ENCODE results near the gene SEC61G. TPM values are rescaled to one million over a fixed set of nuclear protein-coding genes. Genes with fewer than 3 reads are reported as not detected.

Gene SEC61G
- polyA plus RNA-seq (2013, experiment 1 of 4): 178 TPM
- polyA plus RNA-seq (2013, experiment 2 of 4): 200 TPM
- 175 TPM for polyA plus RNA-seq (2013, experiment 3 of 4)
- 191 TPM for polyA plus RNA-seq (2013, experiment 4 of 4)

GRCh38 chr7:54758702-54759592 lies at the start of gene SEC61G:
TSS of gene SEC61G (minus strand) at chr7:54759211. CDS start at chr7:54757588, 1,623 bp downstream.
- H3K9me3 ChIP-seq (ENCODE audit: control insufficient read depth, low read length): no peaks in the 10 kb centered on the region
- H3K27me3 ChIP-seq (ENCODE audit: control insufficient read depth, insufficient read depth, low read length, poor library complexity, severe bottlenecking): no peaks in the 10 kb centered on the region
- 0% methylated on average over 71 to 72 of the region's 72 CpGs for WGBS, 2 experiments
- no peaks in the 10 kb centered on the region for H3K36me3 ChIP-seq (ENCODE audit: control insufficient read depth, insufficient read depth, low read length)
- H3K4me3 ChIP-seq (ENCODE audit: insufficient read depth, low read depth, low read length): peak within 1 kb of the TSS; percentile 94
- no peak within 1 kb of the TSS for H3K27ac ChIP-seq (ENCODE audit: insufficient read depth, low read depth, low read length, poor library complexity, severe bottlenecking)
- peaks cover 7% of the 10 kb centered on the region for H3K4me1 ChIP-seq (ENCODE audit: control insufficient read depth, insufficient read depth, low read length)

DNA sequence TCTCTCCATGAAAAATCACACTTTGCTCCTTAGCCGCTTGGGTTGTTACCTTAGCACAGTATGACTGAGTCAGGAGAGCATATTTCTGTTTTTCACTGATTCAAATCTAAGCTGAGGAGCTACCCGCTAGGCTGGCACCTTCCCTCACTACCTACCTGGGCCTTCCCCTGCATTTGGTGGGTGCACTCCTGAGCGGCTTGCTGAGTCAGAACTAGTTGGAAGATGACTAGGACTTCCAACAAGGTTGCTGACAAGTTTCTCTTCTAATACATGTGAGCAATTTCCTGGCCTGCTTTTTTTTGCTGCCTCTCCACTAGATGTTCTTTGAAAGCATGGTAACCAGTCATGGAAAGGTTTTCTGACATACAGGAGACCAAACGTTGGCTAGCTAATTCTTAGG lies 43.8 kb upstream of the SEC61G start:
- WGBS, 2 experiments: 92 to 93% methylated on average over 3 of the region's 4 CpGs
- Histone ChIP-seq H3K27ac (ENCODE audit: insufficient read depth, low read depth, low read length, poor library complexity, severe bottlenecking) (no peak overlapping the region), H3K27me3 (ENCODE audit: control insufficient read depth, insufficient read depth, low read length, poor library complexity, severe bottlenecking) (no peaks in the 10 kb centered on the region), H3K9me3 (ENCODE audit: control insufficient read depth, low read length) (no peaks in the 10 kb centered on the region), H3K4me1 (ENCODE audit: control insufficient read depth, insufficient read depth, low read length) (no peaks in the 10 kb centered on the region), H3K36me3 (ENCODE audit: control insufficient read depth, insufficient read depth, low read length) (no peaks in the 10 kb centered on the region), H3K4me3 (ENCODE audit: insufficient read depth, low read depth, low read length) (no peak overlapping the region)

GRCh38 chr7:54802114-54802513 lies 43.1 kb upstream of the SEC61G start:
- H3K4me3 ChIP-seq (ENCODE audit: insufficient read depth, low read depth, low read length): no peak overlapping the region
- WGBS, 2 experiments: 94 to 95% methylated on average over 11 of the region's 11 CpGs
- no peaks in the 10 kb centered on the region for H3K9me3 ChIP-seq (ENCODE audit: control insufficient read depth, low read length)
- no peaks in the 10 kb centered on the region for H3K27me3 ChIP-seq (ENCODE audit: control insufficient read depth, insufficient read depth, low read length, poor library complexity, severe bottlenecking)
- H3K27ac ChIP-seq (ENCODE audit: insufficient read depth, low read depth, low read length, poor library complexity, severe bottlenecking): no peak overlapping the region
- H3K4me1 ChIP-seq (ENCODE audit: control insufficient read depth, insufficient read depth, low read length): no peaks in the 10 kb centered on the region
- H3K36me3 ChIP-seq (ENCODE audit: control insufficient read depth, insufficient read depth, low read length): no peaks in the 10 kb centered on the region

DNA sequence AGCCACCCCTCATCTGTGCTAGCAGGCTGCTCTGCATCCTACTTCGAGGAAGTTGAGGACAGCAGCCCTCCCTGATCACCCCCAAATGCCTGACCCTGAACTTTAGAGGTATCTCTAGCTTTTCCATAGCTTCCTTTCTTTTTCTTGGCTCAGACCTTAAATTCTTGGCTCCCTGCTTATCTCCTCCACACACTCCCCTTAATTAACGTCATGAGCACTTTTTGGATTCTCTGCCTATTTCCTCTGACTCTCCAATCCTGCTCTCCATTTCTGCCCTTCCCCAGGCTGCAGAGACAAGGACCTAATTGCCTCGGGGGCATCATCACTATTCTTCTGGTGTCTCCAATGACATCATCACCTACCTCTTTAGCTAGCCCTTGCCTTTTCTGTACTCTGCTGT lies 40.8 kb upstream of the SEC61G start:
- Histone ChIP-seq H3K9me3 (ENCODE audit: control insufficient read depth, low read length) (no peaks in the 10 kb centered on the region), H3K27ac (ENCODE audit: insufficient read depth, low read depth, low read length, poor library complexity, severe bottlenecking) (no peak overlapping the region), H3K27me3 (ENCODE audit: control insufficient read depth, insufficient read depth, low read length, poor library complexity, severe bottlenecking) (no peaks in the 10 kb centered on the region), H3K36me3 (ENCODE audit: control insufficient read depth, insufficient read depth, low read length) (no peaks in the 10 kb centered on the region), H3K4me1 (ENCODE audit: control insufficient read depth, insufficient read depth, low read length) (no peaks in the 10 kb centered on the region), H3K4me3 (ENCODE audit: insufficient read depth, low read depth, low read length) (no peak overlapping the region)
- WGBS, 2 experiments: 89 to 90% methylated on average over 3 of the region's 3 CpGs

DNA sequence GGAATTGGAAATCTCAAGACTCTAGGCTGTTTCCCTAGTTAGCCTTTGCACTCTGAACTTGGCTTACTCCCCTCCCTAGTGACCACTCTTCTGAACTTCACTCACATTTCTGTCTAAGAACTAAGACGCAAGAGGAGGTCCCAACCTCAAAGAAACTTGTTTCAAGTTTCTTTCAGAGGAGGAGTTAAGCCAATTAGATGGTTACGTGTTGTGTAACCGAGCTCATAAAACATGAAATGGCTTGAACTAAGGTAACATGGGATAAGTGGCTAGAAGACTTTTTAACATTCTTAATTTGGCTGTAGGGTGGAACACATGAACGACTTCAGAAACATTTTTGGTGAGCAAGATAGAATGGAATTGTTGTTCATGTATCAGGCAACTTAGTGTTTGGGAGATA lies 39.5 kb upstream of the SEC61G start:
- Histone ChIP-seq H3K9me3 (ENCODE audit: control insufficient read depth, low read length) (no peaks in the 10 kb centered on the region), H3K27me3 (ENCODE audit: control insufficient read depth, insufficient read depth, low read length, poor library complexity, severe bottlenecking) (no peaks in the 10 kb centered on the region), H3K4me3 (ENCODE audit: insufficient read depth, low read depth, low read length) (no peak overlapping the region), H3K27ac (ENCODE audit: insufficient read depth, low read depth, low read length, poor library complexity, severe bottlenecking) (no peak overlapping the region), H3K4me1 (ENCODE audit: control insufficient read depth, insufficient read depth, low read length) (no peaks in the 10 kb centered on the region), H3K36me3 (ENCODE audit: control insufficient read depth, insufficient read depth, low read length) (no peaks in the 10 kb centered on the region)
- WGBS, 2 experiments: 94 to 96% methylated on average over 4 of the region's 4 CpGs

DNA sequence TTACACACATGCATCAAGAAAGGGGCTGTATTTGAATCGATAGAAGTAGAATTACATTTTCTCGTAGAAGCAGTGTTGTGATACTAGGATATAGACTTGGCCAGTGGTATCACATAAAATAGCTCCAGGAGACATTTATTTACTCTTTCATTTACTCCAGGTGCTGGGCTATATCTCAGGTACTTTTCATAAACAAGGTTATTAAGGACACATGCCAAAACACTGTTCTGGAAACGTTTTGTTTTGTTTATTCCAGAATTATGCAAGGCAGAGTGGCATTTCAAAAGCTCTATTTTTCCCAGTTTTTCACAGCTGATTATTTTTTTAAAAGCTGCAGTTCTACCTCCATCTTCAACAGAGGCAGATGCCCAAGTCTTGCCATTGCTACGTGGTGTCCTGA lies 37.8 kb upstream of the SEC61G start:
- H3K9me3 ChIP-seq (ENCODE audit: control insufficient read depth, low read length): no peaks in the 10 kb centered on the region
- H3K4me1 ChIP-seq (ENCODE audit: control insufficient read depth, insufficient read depth, low read length): no peaks in the 10 kb centered on the region
- no peaks in the 10 kb centered on the region for H3K36me3 ChIP-seq (ENCODE audit: control insufficient read depth, insufficient read depth, low read length)
- H3K4me3 ChIP-seq (ENCODE audit: insufficient read depth, low read depth, low read length): no peak overlapping the region
- 87 to 93% methylated on average over 4 of the region's 4 CpGs for WGBS, 2 experiments
- no peak overlapping the region for H3K27ac ChIP-seq (ENCODE audit: insufficient read depth, low read depth, low read length, poor library complexity, severe bottlenecking)
- no peaks in the 10 kb centered on the region for H3K27me3 ChIP-seq (ENCODE audit: control insufficient read depth, insufficient read depth, low read length, poor library complexity, severe bottlenecking)

DNA sequence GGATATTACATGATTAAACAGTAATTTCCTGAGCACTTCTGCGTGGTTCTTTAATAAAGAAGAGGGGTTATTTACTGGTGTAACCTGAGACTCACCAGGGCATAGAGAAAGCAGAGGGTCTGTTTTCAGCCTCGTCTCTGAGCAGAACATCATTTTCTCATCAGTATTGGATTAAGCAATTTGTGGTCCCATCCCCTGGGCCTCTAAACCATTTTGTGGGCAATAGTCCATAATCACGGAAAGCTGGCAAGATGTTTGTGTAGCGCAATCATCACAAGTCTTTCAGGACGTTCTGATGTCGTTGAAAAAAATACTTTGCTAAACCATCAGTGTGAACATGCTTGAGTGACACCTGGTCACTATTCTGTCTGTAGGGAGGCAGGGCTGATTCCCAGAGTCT lies 37.1 kb upstream of the SEC61G start:
- Histone ChIP-seq H3K9me3 (ENCODE audit: control insufficient read depth, low read length) (no peaks in the 10 kb centered on the region), H3K27ac (ENCODE audit: insufficient read depth, low read depth, low read length, poor library complexity, severe bottlenecking) (no peak overlapping the region), H3K36me3 (ENCODE audit: control insufficient read depth, insufficient read depth, low read length) (no peaks in the 10 kb centered on the region), H3K4me3 (ENCODE audit: insufficient read depth, low read depth, low read length) (no peak overlapping the region), H3K27me3 (ENCODE audit: control insufficient read depth, insufficient read depth, low read length, poor library complexity, severe bottlenecking) (no peaks in the 10 kb centered on the region), H3K4me1 (ENCODE audit: control insufficient read depth, insufficient read depth, low read length) (no peaks in the 10 kb centered on the region)
- 89 to 92% methylated on average over 6 of the region's 6 CpGs for WGBS, 2 experiments

- Histone ChIP-seq H3K27ac (ENCODE audit: insufficient read depth, low read depth, low read length, poor library complexity, severe bottlenecking) (no peak overlapping the region), H3K9me3 (ENCODE audit: control insufficient read depth, low read length) (no peaks in the 10 kb centered on the region), H3K27me3 (ENCODE audit: control insufficient read depth, insufficient read depth, low read length, poor library complexity, severe bottlenecking) (no peaks in the 10 kb centered on the region), H3K4me1 (ENCODE audit: control insufficient read depth, insufficient read depth, low read length) (no peaks in the 10 kb centered on the region), H3K36me3 (ENCODE audit: control insufficient read depth, insufficient read depth, low read length) (no peaks in the 10 kb centered on the region), H3K4me3 (ENCODE audit: insufficient read depth, low read depth, low read length) (no peak overlapping the region)
- 59 to 62% methylated on average over 11 of the region's 11 CpGs for WGBS, 2 experiments
These were observed 33.4 kb upstream of the SEC61G start for GRCh38 chr7:54792383-54792782.

GRCh38 chr7:54788664-54789063 lies 29.7 kb upstream of the SEC61G start:
- Histone ChIP-seq H3K4me3 (ENCODE audit: insufficient read depth, low read depth, low read length) (no peak overlapping the region), H3K27me3 (ENCODE audit: control insufficient read depth, insufficient read depth, low read length, poor library complexity, severe bottlenecking) (no peaks in the 10 kb centered on the region), H3K4me1 (ENCODE audit: control insufficient read depth, insufficient read depth, low read length) (no peaks in the 10 kb centered on the region), H3K9me3 (ENCODE audit: control insufficient read depth, low read length) (no peaks in the 10 kb centered on the region), H3K27ac (ENCODE audit: insufficient read depth, low read depth, low read length, poor library complexity, severe bottlenecking) (no peak overlapping the region), H3K36me3 (ENCODE audit: control insufficient read depth, insufficient read depth, low read length) (no peaks in the 10 kb centered on the region)
- WGBS, 2 experiments: 8% methylated on average over 8 to 9 of the region's 9 CpGs

- no peaks in the 10 kb centered on the region for H3K36me3 ChIP-seq (ENCODE audit: control insufficient read depth, insufficient read depth, low read length)
- no peak overlapping the region for H3K4me3 ChIP-seq (ENCODE audit: insufficient read depth, low read depth, low read length)
- H3K9me3 ChIP-seq (ENCODE audit: control insufficient read depth, low read length): no peaks in the 10 kb centered on the region
- H3K27me3 ChIP-seq (ENCODE audit: control insufficient read depth, insufficient read depth, low read length, poor library complexity, severe bottlenecking): no peaks in the 10 kb centered on the region
- WGBS, 2 experiments: 92 to 95% methylated on average over 8 of the region's 8 CpGs
- no peaks in the 10 kb centered on the region for H3K4me1 ChIP-seq (ENCODE audit: control insufficient read depth, insufficient read depth, low read length)
- H3K27ac ChIP-seq (ENCODE audit: insufficient read depth, low read depth, low read length, poor library complexity, severe bottlenecking): no peak overlapping the region
These were observed 26.2 kb upstream of the SEC61G start for GRCh38 chr7:54785261-54785660.

Data from ectodermal cell (in vitro differentiated cells).